GM23338 (cell line): ENCODE results near the gene SOWAHC. TPM values are rescaled to one million over a fixed set of nuclear protein-coding genes. Genes with fewer than 3 reads are reported as not detected.

Source experiments
- ATAC-seq: fragments of 200-7000 bp; cut with Tn5 transposase; 3 replicates; pipeline ENCODE4 v1.9.1; 2020
- DNase-seq: peaks from one replicate; pipeline ENCODE4 v3.0.0-alpha.2; 2015; ENCODE audit warnings: low spot score
- H2AFZ ChIP-seq: fragments of 200-600 bp; sonication (generic); 2 replicates; pipeline ENCODE4 v1.8.0; 2016; ENCODE audit warnings: antibody characterized with exemption, mild to moderate bottlenecking, moderate library complexity
- H3F3A ChIP-seq: fragments of 200-600 bp; sonication (generic); replicated peaks from 2 replicates; pipeline ENCODE4 v1.8.0; 2017; ENCODE audit warnings: antibody characterized with exemption, mixed run types, low read depth
- H3K27ac ChIP-seq: fragments of 200-600 bp; sonication (generic); 2 replicates; pipeline ENCODE4 v1.6.1; 2016; ENCODE audit warnings: low read depth
- H3K27me3 ChIP-seq: fragments of 200-600 bp; sonication (generic); 2 replicates; pipeline ENCODE4 v1.8.0; 2016; ENCODE audit warnings: mild to moderate bottlenecking, mixed run types, moderate library complexity; ENCODE audit not compliant: insufficient read depth
- H3K36me3 ChIP-seq: fragments of 200-600 bp; sonication (generic); 2 replicates; pipeline ENCODE4 v1.8.0; 2016; ENCODE audit warnings: mild to moderate bottlenecking; ENCODE audit not compliant: insufficient read depth
- H3K4me1 ChIP-seq: fragments of 200-600 bp; sonication (generic); 2 replicates; pipeline ENCODE4 v1.8.0; 2016; ENCODE audit warnings: mild to moderate bottlenecking, moderate library complexity; ENCODE audit not compliant: insufficient read depth
- H3K4me2 ChIP-seq: fragments of 200-600 bp; sonication (generic); 2 replicates; pipeline ENCODE4 v1.7.1; 2017; ENCODE audit warnings: mixed run types
- H3K4me3 ChIP-seq: fragments of 200-600 bp; sonication (generic); 2 replicates; pipeline ENCODE4 v1.6.1; 2016; ENCODE audit warnings: mixed run types
- H3K79me2 ChIP-seq: fragments of 200-600 bp; sonication (generic); replicated peaks from 2 replicates; pipeline ENCODE4 v1.8.0; 2017; ENCODE audit warnings: mild to moderate bottlenecking; ENCODE audit not compliant: insufficient read depth
- H3K9me2 ChIP-seq: fragments of 200-600 bp; sonication (generic); 2 replicates; pipeline ENCODE4 v1.8.0; 2017; ENCODE audit not compliant: insufficient read depth
- H4K20me1 ChIP-seq: fragments of 200-600 bp; sonication (generic); replicated peaks from 2 replicates; pipeline ENCODE4 v1.8.0; 2017; ENCODE audit warnings: mild to moderate bottlenecking; ENCODE audit not compliant: insufficient read depth
- H3K27ac Mint-ChIP-seq: 2 replicates; pipeline ENCODE4 v1.8.0; 2020; ENCODE audit warnings: inconsistent platforms, mild to moderate bottlenecking, moderate library complexity, mixed read lengths
- H3K27me3 Mint-ChIP-seq: 3 replicates; pipeline ENCODE4 v1.8.0; 2022; ENCODE audit warnings: low read depth, mild to moderate bottlenecking, moderate library complexity, mixed read lengths, inconsistent platforms; ENCODE audit not compliant: insufficient read depth, poor library complexity
- H3K36me3 Mint-ChIP-seq: 3 replicates; pipeline ENCODE4 v1.8.0; 2021; ENCODE audit warnings: low read depth, mild to moderate bottlenecking, inconsistent platforms, moderate library complexity, mixed read lengths
- H3K4me1 Mint-ChIP-seq: 3 replicates; pipeline ENCODE4 v1.8.0; 2020; ENCODE audit warnings: mild to moderate bottlenecking, inconsistent platforms, mixed read lengths
- H3K4me3 Mint-ChIP-seq: 3 replicates; pipeline ENCODE4 v1.8.0; 2021; ENCODE audit warnings: moderate library complexity, mild to moderate bottlenecking, inconsistent platforms, mixed read lengths
- H3K9me3 Mint-ChIP-seq: 3 replicates; pipeline ENCODE4 v1.8.0; 2020; ENCODE audit warnings: moderate library complexity, mild to moderate bottlenecking, inconsistent platforms, mixed read lengths
- CREB1 ChIP-seq: fragments of 250-450 bp; sonication (Bioruptor Pico); IDR thresholded peaks from 2 replicates; pipeline ENCODE4 v1.5.0; 2020; ENCODE audit warnings: low read depth, mild to moderate bottlenecking, moderate library complexity
- EZH2 ChIP-seq: fragments of 200-600 bp; sonication (generic); IDR thresholded peaks from one replicate; pipeline ENCODE4 v1.8.0; 2017; ENCODE audit warnings: antibody characterized with exemption, mild to moderate bottlenecking, low read depth; ENCODE audit not compliant: unreplicated experiment
- EZH2phosphoT487 ChIP-seq: fragments of 200-600 bp; sonication (generic); IDR thresholded peaks from one replicate; pipeline ENCODE4 v1.8.1; 2018; ENCODE audit warnings: antibody characterized with exemption; ENCODE audit not compliant: unreplicated experiment
- JUNB ChIP-seq: IDR thresholded peaks from one replicate; pipeline ENCODE4 v1.6.1; 2016; ENCODE audit warnings: antibody characterized with exemption; ENCODE audit not compliant: unreplicated experiment
- NANOG ChIP-seq: IDR thresholded peaks from 2 replicates; pipeline ENCODE4 v1.6.1; 2016; ENCODE audit warnings: antibody characterized with exemption, borderline replicate concordance
- POLR2AphosphoS5 ChIP-seq: IDR thresholded peaks from 2 replicates; pipeline ENCODE4 v1.6.1; 2016; ENCODE audit warnings: antibody characterized with exemption, low read depth
- STAT1 ChIP-seq: IDR thresholded peaks from one replicate; pipeline ENCODE4 v1.6.1; 2016; ENCODE audit warnings: antibody characterized with exemption; ENCODE audit not compliant: unreplicated experiment
- ZNF331 ChIP-seq: fragments of 250-450 bp; sonication (Bioruptor Pico); IDR thresholded peaks from 2 replicates; pipeline ENCODE4 v1.5.0; 2020; ENCODE audit warnings: low read depth, mild to moderate bottlenecking, moderate library complexity
- polyA plus RNA-seq: library from polyadenylated mRNA; unstranded; fragments of >200 nt; fragmentation: Nextera tagmentation; extraction: Ambion mirVana; gene quantifications from 2 replicates; pipeline ENCODE4 v1.2.1, GENCODE V29; 2016
- total RNA-seq: library from RNA; depleted of rRNA; stranded (reverse); fragments of >200 nt; shearing (Covaris generic); gene quantifications from 2 replicates; pipeline ENCODE4 v1.2.3, GENCODE V29; 2014
- TF ChIP-seq, protein P1 (sequence below): IDR thresholded peaks from one replicate; pipeline ENCODE4 v1.6.1; 2018; ENCODE audit warnings: antibody characterized with exemption; ENCODE audit not compliant: unreplicated experiment
- TF ChIP-seq, protein P2 (sequence below), 2 experiments: fragments of 200-600 bp in 1 of 2; sonication (generic) in 1 of 2; conservative IDR thresholded peaks; 2 replicates each; pipeline versions ENCODE4 v1.5.1 to v1.6.1; 2016 to 2017; ENCODE audit warnings: antibody characterized with exemption in 2 of 2, low read depth in 2 of 2, mild to moderate bottlenecking in 2 of 2, moderate library complexity in 1 of 2
- TF ChIP-seq, protein P3 (sequence below): IDR thresholded peaks from 2 replicates; pipeline ENCODE4 v1.6.1; 2016; ENCODE audit warnings: antibody characterized with exemption

The SOWAHC gene
- total and polyA plus RNA-seq, 2 experiments from 2014 or later, result 7.4 to 26.3 TPM

DNA sequence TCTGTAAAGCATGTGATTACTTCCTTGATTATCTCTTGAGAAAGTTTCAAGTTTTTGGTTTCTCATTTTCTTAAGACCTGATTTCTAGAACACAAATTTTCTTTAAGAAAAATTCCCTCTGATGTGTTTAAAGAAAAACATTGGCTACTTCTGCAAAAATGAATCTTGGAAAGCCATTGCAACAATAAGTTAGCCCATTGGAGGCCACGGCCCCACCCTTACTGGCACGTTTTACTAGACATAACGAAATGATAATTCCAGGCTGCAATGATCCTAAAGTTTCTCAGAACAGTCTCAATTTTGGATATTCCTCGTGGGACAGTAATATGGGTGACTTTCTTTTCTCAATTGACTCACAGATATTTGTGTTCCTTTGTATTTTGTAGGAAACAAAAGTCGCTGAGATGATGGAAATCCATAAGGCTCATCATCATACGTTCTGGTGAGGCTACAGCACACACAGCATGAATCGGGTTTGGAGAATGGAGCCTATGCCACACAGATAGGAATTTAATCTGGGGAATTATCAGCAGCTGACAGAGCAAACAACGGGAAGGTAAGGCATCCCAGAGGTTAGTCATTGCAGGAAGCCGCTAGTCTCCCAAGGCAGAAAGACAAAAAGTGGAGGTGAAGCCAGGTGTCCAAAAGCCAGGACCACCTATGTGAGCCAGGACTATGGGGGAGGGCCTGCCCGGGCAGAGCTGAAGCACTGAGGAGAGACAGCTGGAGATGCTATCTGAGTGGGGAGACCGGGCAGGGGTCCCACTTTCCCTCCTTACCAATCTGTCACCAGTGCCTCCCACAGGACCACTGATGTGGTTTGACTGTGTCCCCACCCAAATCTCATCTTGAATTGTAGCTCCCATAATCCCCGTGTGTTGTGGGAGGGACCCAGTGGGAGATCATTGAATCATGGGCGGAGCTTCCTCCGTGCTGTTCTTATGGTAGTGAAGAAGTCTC is 35.9 kb downstream of the SOWAHC start:
- H3K9me3 Mint-ChIP-seq, result no peaks in the 10 kb centered on the region; the same call in 2 of the 3 replicates
- Histone ChIP-seq H3K36me3 (no peaks in the 10 kb centered on the region), H3K9me2 (no peaks in the 10 kb centered on the region; the same call in 1 of the 2 replicates), H3K4me1 (peaks cover 11% of the 10 kb centered on the region), H3K27me3 (no peaks in the 10 kb centered on the region), H2AFZ (no peak overlapping the region), H3F3A (no peaks in the 10 kb centered on the region), H4K20me1 (no peaks in the 10 kb centered on the region), H3K27ac (no peak overlapping the region), H3K4me2 (no peak overlapping the region), H3K4me3 (no peak overlapping the region), H3K79me2 (no peaks in the 10 kb centered on the region)
- no peak for TF ChIP-seq STAT1
- TF ChIP-seq, protein P1, sequence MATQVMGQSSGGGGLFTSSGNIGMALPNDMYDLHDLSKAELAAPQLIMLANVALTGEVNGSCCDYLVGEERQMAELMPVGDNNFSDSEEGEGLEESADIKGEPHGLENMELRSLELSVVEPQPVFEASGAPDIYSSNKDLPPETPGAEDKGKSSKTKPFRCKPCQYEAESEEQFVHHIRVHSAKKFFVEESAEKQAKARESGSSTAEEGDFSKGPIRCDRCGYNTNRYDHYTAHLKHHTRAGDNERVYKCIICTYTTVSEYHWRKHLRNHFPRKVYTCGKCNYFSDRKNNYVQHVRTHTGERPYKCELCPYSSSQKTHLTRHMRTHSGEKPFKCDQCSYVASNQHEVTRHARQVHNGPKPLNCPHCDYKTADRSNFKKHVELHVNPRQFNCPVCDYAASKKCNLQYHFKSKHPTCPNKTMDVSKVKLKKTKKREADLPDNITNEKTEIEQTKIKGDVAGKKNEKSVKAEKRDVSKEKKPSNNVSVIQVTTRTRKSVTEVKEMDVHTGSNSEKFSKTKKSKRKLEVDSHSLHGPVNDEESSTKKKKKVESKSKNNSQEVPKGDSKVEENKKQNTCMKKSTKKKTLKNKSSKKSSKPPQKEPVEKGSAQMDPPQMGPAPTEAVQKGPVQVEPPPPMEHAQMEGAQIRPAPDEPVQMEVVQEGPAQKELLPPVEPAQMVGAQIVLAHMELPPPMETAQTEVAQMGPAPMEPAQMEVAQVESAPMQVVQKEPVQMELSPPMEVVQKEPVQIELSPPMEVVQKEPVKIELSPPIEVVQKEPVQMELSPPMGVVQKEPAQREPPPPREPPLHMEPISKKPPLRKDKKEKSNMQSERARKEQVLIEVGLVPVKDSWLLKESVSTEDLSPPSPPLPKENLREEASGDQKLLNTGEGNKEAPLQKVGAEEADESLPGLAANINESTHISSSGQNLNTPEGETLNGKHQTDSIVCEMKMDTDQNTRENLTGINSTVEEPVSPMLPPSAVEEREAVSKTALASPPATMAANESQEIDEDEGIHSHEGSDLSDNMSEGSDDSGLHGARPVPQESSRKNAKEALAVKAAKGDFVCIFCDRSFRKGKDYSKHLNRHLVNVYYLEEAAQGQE, result no peak
- no peak for TF ChIP-seq NANOG
- TF ChIP-seq EZH2, result no peak
- H3K27me3 Mint-ChIP-seq, result peaks cover 8% of the 10 kb centered on the region
- ATAC-seq (no peak), DNase-seq (no peak)
- H3K4me3 Mint-ChIP-seq, result no peak overlapping the region
- no peaks in the 10 kb centered on the region for H3K36me3 Mint-ChIP-seq
- no peak overlapping the region for H3K27ac Mint-ChIP-seq
- peaks cover 16% of the 10 kb centered on the region; the same call in 2 of the 3 replicates for H3K4me1 Mint-ChIP-seq

DNA sequence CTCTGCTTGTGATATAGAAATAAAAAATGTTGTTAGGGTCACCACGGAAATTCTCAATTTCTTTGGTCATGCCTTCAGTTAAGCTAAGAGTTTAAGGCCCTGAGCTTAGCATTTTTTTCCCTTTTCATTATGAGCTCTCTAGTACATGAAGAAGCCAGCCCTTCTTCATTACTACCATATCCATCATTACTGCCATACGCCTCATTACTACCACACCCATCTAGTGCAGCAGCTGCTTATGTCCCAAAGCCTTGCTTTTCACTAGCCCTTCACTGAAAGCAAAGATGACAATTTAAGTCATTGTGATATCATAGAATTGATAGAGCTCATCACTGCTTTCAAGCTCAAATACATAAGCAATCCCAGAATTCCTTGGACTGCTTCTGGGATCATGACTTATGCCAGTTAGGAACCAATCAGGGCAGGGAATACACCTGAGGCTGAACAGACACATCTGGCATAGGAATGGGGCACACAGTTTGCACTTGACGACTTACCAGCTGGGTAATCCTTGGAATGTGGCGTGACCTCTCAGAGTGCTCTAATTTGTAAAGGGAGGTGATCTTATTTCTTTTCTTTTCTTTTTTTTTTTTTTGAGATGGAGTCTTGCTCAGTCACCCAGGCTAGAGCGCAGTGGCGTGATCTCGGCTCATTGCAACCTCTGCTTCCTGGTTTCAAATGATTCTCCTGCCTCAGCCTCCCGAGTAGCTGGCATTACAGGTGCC is 40.3 kb downstream of the SOWAHC start:
- Histone ChIP-seq H3K79me2 (no peaks in the 10 kb centered on the region), H3K4me3 (no peak overlapping the region), H3K4me1 (peaks cover 4% of the 10 kb centered on the region; the same call in 1 of the 2 replicates), H4K20me1 (no peaks in the 10 kb centered on the region), H3K27me3 (no peaks in the 10 kb centered on the region), H2AFZ (no peak overlapping the region), H3K9me2 (no peaks in the 10 kb centered on the region; the same call in 1 of the 2 replicates), H3K27ac (no peak overlapping the region), H3K36me3 (no peaks in the 10 kb centered on the region), H3K4me2 (no peak overlapping the region), H3F3A (no peaks in the 10 kb centered on the region)
- Mint-ChIP-seq H3K9me3 (no peaks in the 10 kb centered on the region; the same call in 2 of the 3 replicates), H3K4me3 (no peak overlapping the region), H3K36me3 (no peaks in the 10 kb centered on the region), H3K27ac (no peak overlapping the region), H3K4me1 (peaks cover 4% of the 10 kb centered on the region), H3K27me3 (peaks cover 6% of the 10 kb centered on the region)
- ATAC-seq (no peak), DNase-seq (no peak)
- TF ChIP-seq, protein P2, sequence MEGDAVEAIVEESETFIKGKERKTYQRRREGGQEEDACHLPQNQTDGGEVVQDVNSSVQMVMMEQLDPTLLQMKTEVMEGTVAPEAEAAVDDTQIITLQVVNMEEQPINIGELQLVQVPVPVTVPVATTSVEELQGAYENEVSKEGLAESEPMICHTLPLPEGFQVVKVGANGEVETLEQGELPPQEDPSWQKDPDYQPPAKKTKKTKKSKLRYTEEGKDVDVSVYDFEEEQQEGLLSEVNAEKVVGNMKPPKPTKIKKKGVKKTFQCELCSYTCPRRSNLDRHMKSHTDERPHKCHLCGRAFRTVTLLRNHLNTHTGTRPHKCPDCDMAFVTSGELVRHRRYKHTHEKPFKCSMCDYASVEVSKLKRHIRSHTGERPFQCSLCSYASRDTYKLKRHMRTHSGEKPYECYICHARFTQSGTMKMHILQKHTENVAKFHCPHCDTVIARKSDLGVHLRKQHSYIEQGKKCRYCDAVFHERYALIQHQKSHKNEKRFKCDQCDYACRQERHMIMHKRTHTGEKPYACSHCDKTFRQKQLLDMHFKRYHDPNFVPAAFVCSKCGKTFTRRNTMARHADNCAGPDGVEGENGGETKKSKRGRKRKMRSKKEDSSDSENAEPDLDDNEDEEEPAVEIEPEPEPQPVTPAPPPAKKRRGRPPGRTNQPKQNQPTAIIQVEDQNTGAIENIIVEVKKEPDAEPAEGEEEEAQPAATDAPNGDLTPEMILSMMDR (conservative IDR thresholded peaks at IDR 0.05; ENCODE audit: low read depth in 2 of 2), result no peak
- no peak for TF ChIP-seq NANOG
- no peak for TF ChIP-seq ZNF331
- TF ChIP-seq, protein P1, result no peak
- TF ChIP-seq POLR2AphosphoS5, result no peak
- TF ChIP-seq, protein P3, sequence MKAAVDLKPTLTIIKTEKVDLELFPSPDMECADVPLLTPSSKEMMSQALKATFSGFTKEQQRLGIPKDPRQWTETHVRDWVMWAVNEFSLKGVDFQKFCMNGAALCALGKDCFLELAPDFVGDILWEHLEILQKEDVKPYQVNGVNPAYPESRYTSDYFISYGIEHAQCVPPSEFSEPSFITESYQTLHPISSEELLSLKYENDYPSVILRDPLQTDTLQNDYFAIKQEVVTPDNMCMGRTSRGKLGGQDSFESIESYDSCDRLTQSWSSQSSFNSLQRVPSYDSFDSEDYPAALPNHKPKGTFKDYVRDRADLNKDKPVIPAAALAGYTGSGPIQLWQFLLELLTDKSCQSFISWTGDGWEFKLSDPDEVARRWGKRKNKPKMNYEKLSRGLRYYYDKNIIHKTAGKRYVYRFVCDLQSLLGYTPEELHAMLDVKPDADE, result no peak
- no peak for TF ChIP-seq JUNB
- no peak for TF ChIP-seq EZH2phosphoT487
- no peak for TF ChIP-seq EZH2
- no peak for TF ChIP-seq CREB1 (CRISPR knock-in tag)
